Vagina (tissue), 2 donors: ENCODE results near the gene TENM4. TPM values are rescaled to one million over a fixed set of nuclear protein-coding genes. Genes with fewer than 3 reads are reported as not detected.

Experiments used
- DNase-seq, 2 donors: peaks; one replicate each; pipeline ENCODE4 v3.0.0-alpha.2; 2017; ENCODE audit errors: extremely low spot score in 2 of 2
- H3K27ac ChIP-seq: fragments of 200-600 bp; sonication (generic); one replicate; pipeline ENCODE4 v1.5.1; 2019
- H3K27me3 ChIP-seq: fragments of 200-600 bp; sonication (generic); one replicate; pipeline ENCODE4 v1.5.1; 2019
- H3K36me3 ChIP-seq, 2 donors: fragments of 200-600 bp; sonication (generic); one replicate each; pipeline ENCODE4 v1.5.1; 2017 to 2019
- H3K4me1 ChIP-seq: fragments of 200-600 bp; sonication (generic); one replicate; pipeline ENCODE4 v1.5.1; 2019
- H3K4me3 ChIP-seq, 2 donors: fragments of 200-600 bp; sonication (generic); 1 replicate in 1 of 2; 2 replicates in 1 of 2; pipeline ENCODE4 v1.5.1; 2016 to 2019
- H3K9me3 ChIP-seq: fragments of 200-600 bp; sonication (generic); one replicate; pipeline ENCODE4 v1.5.1; 2019
- POLR2A ChIP-seq, 2 donors: fragments of 450-650 bp; IDR thresholded peaks; one replicate each; pipeline ENCODE4 v1.6.1; 2017; ENCODE audit warnings: antibody characterized with exemption in 2 of 2, mild to moderate bottlenecking in 2 of 2, moderate library complexity in 2 of 2
- POLR2AphosphoS5 ChIP-seq, 2 donors: sonication (generic); formaldehyde crosslinking; IDR thresholded peaks; one replicate each; pipeline ENCODE4 v1.9.0; 2017; ENCODE audit warnings: antibody characterized with exemption in 2 of 2, mild to moderate bottlenecking in 2 of 2, low read depth in 1 of 2; ENCODE audit not compliant: insufficient read depth in 1 of 2
- intact Hi-C: fragments of 100-400 bp; cut with DNase I; formaldehyde crosslinking; loops from one replicate; pipeline ENCODE4 v1.15.1; 2023
- total RNA-seq: library from RNA; depleted of rRNA; stranded (reverse); fragments of >200 nt; gene quantifications from one replicate; pipeline ENCODE4 v1.2.3, GENCODE V29; 2016
- TF ChIP-seq, protein P1 (sequence below), 3 experiments: fragments of 450-650 bp in 2 of 3; fragments of 200-600 bp in 1 of 3; sonication (generic) in 1 of 3; IDR thresholded peaks; one replicate each; pipeline ENCODE4 v1.5.1; 2017 to 2019; ENCODE audit warnings: antibody characterized with exemption in 3 of 3, mild to moderate bottlenecking in 2 of 3, moderate library complexity in 2 of 3

The TENM4 gene
- total RNA-seq, 1 donor from 2014 or later = 12.5 TPM

DNA sequence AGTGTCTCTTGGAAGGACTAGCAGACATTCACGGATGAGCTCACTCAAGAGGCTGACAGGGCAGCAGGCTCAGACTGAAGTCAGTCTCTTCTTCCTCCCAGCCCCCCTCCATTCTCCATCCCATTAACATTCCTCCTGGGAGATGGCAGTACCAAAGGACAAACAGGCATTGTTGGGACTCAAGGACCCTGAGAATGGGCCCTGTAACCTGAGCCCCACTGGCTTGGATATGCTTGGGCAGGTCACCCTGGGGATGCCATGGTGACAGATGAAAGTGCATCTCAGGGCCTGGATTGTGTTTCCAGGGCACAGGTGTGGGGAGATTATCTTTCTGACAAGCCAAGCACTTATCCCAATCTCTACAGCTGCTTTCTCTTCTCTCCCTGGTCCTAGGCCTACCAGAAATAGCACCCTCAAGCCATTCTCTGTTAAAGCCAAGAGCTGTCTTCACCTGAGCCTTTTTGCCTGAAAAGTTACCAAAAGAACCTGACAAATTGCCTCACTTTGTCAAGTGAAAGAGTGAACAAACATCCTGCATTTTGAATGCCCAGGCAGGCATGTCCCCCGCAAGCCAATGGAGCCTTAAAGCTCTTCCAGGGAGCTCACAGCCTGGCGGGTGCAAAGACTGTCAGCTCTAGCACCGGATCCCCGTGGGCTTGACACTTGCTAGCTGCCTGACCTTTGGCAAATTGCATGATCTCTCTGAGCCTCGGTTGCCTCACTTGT lies 500.2 kb downstream of the TENM4 start:
- Histone ChIP-seq H3K9me3 (no peaks in the 10 kb centered on the region), H3K27ac (no peak overlapping the region), H3K4me3 (no peak overlapping the region), H3K4me1 (no peaks in the 10 kb centered on the region), H3K27me3 (no peaks in the 10 kb centered on the region), H3K36me3 (no peaks in the 10 kb centered on the region)
- TF ChIP-seq, protein P1, sequence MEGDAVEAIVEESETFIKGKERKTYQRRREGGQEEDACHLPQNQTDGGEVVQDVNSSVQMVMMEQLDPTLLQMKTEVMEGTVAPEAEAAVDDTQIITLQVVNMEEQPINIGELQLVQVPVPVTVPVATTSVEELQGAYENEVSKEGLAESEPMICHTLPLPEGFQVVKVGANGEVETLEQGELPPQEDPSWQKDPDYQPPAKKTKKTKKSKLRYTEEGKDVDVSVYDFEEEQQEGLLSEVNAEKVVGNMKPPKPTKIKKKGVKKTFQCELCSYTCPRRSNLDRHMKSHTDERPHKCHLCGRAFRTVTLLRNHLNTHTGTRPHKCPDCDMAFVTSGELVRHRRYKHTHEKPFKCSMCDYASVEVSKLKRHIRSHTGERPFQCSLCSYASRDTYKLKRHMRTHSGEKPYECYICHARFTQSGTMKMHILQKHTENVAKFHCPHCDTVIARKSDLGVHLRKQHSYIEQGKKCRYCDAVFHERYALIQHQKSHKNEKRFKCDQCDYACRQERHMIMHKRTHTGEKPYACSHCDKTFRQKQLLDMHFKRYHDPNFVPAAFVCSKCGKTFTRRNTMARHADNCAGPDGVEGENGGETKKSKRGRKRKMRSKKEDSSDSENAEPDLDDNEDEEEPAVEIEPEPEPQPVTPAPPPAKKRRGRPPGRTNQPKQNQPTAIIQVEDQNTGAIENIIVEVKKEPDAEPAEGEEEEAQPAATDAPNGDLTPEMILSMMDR (IDR thresholded peaks at IDR 0.05) = no peak
- TF ChIP-seq POLR2AphosphoS5 (IDR thresholded peaks at IDR 0.05; ENCODE audit: insufficient read depth in 1 of 2, low read depth in 1 of 2) (no peak), POLR2A (IDR thresholded peaks at IDR 0.05) (no peak)
- DNase-seq = no peak
- intact Hi-C loops = no loop called here

DNA sequence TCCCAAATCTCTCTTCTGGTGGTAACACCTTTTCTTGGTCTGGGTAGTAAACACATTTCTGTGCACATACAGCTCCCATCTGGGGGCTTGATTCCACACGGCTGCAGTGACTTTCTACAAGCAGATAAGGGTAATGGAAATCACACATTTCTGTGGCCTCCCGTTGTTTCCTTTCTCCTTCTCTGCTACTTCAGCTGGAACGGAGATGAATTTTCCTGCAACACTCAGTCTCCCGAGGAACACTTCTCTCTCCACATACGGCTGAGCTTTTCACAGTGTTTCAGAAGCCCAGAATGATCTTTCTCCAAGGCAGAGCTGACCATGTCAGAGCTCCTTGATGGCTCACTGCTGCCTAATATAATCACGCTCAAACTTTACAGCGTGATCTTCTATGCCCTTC lies 501.9 kb downstream of the TENM4 start:
- Histone ChIP-seq H3K27ac (no peak overlapping the region), H3K27me3 (no peaks in the 10 kb centered on the region), H3K9me3 (no peaks in the 10 kb centered on the region), H3K4me3 (no peak overlapping the region), H3K4me1 (no peaks in the 10 kb centered on the region), H3K36me3 (no peaks in the 10 kb centered on the region)
- TF ChIP-seq, protein P1 (IDR thresholded peaks at IDR 0.05) = no peak
- TF ChIP-seq POLR2A (IDR thresholded peaks at IDR 0.05) (no peak), POLR2AphosphoS5 (IDR thresholded peaks at IDR 0.05; ENCODE audit: insufficient read depth in 1 of 2, low read depth in 1 of 2) (no peak)
- no peak for DNase-seq
- intact Hi-C loops = no loop called here

DNA sequence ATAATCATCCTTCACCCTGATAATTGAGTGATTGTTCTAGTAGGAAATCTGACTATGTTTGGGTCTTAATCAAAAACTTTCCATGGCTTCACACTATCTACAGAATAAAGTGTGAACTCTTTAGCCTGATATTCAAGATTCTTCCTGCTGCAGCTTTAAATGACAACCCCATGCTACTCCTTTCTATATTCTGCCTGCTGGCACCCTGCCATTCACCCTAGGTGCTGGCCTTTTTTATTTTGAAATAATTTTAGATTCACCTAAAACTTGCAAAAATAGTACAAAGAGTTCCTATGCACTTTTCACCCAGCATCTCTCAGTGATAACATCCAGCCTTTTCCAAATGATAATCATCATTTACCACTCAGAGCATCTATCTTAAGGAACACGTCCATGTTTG lies 502.8 kb downstream of the TENM4 start:
- no peak overlapping the region for H3K27ac ChIP-seq
- intact Hi-C loops = no loop called here
- no peak for DNase-seq
- no peaks in the 10 kb centered on the region for H3K4me1 ChIP-seq
- H3K36me3 ChIP-seq = no peaks in the 10 kb centered on the region
- no peak overlapping the region for H3K4me3 ChIP-seq
- H3K9me3 ChIP-seq = no peaks in the 10 kb centered on the region
- TF ChIP-seq, protein P1 (IDR thresholded peaks at IDR 0.05) = no peak
- TF ChIP-seq POLR2A (IDR thresholded peaks at IDR 0.05) (no peak), POLR2AphosphoS5 (IDR thresholded peaks at IDR 0.05; ENCODE audit: insufficient read depth in 1 of 2, low read depth in 1 of 2) (no peak)
- no peaks in the 10 kb centered on the region for H3K27me3 ChIP-seq

DNA sequence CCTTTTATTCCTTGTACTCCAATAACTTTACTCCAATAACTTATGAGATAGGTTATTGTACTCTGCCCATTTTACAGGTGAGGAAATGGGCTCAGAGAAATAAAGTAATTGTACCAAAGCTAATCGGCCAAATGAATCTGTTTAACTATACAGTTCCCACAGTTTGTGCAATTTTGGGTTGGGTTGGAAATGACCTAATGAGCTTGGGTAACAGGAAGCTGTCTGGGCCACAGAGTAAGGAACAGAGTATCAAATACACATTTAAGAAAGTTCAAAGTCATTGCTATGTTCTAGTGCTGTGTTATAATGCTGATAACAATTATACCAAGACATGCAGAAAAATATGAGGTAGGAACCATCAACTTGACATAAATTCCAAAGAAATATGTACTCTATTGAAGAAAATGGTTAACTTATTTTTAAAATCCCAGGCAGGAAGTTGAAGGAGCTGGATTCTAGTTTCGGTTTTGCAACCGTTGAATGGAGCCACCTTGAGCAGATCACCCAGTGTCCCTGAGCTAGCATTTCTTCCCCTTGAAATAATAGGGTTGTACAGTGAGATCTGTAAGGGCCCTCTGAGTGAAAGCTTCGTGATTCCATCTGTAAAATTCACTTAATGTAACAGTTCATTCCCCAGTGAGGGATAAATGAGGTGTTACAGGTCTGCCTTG lies 505.3 kb downstream of the TENM4 start:
- TF ChIP-seq POLR2A (IDR thresholded peaks at IDR 0.05) (no peak), POLR2AphosphoS5 (IDR thresholded peaks at IDR 0.05; ENCODE audit: insufficient read depth in 1 of 2, low read depth in 1 of 2) (no peak)
- TF ChIP-seq, protein P1 (IDR thresholded peaks at IDR 0.05) = no peak
- no peaks in the 10 kb centered on the region for H3K4me1 ChIP-seq
- H3K27ac ChIP-seq = no peak overlapping the region
- no peaks in the 10 kb centered on the region for H3K27me3 ChIP-seq
- H3K4me3 ChIP-seq = no peak overlapping the region
- intact Hi-C loops = no loop called here
- no peak for DNase-seq
- H3K9me3 ChIP-seq = no peaks in the 10 kb centered on the region
- no peaks in the 10 kb centered on the region for H3K36me3 ChIP-seq

DNA sequence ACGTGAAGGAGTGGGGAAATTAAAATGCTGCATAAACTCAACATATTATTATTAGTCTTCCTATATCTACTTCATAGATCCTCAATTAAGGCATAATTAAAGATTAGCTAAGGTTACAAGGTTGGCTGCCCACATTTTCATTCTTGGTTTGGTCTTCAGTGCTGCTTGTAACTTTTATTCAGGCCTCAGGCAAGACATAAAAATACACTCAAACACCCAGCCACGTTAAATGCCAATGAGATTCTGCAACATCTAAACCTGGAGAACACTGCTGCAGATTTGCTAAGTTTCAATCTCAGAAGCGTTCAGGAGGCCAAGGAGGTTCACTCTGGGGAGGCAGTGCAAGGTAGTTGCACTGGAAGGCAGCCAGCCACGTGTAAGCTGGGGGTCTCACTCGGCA lies 507.5 kb downstream of the TENM4 start:
- Histone ChIP-seq H3K27me3 (no peaks in the 10 kb centered on the region), H3K9me3 (no peaks in the 10 kb centered on the region), H3K27ac (no peak overlapping the region), H3K36me3 (no peaks in the 10 kb centered on the region), H3K4me1 (no peaks in the 10 kb centered on the region), H3K4me3 (no peak overlapping the region)
- no peak for DNase-seq
- intact Hi-C loops = no loop called here
- no peak for TF ChIP-seq POLR2A (IDR thresholded peaks at IDR 0.05)
- no peak for TF ChIP-seq POLR2AphosphoS5 (IDR thresholded peaks at IDR 0.05; ENCODE audit: insufficient read depth in 1 of 2, low read depth in 1 of 2)
- TF ChIP-seq, protein P1 (IDR thresholded peaks at IDR 0.05) = no peak
